GM23338 (cell line): ENCODE results near the gene MARK2. TPM values are rescaled to one million over a fixed set of nuclear protein-coding genes. Genes with fewer than 3 reads are reported as not detected.

ENCODE experiments used
- ATAC-seq: fragments of 200-7000 bp; cut with Tn5 transposase; 3 replicates; pipeline ENCODE4 v1.9.1; 2020
- DNase-seq: peaks from one replicate; pipeline ENCODE4 v3.0.0-alpha.2; 2015; ENCODE audit warnings: low spot score
- H2AFZ ChIP-seq: fragments of 200-600 bp; sonication (generic); 2 replicates; pipeline ENCODE4 v1.8.0; 2016; ENCODE audit warnings: antibody characterized with exemption, mild to moderate bottlenecking, moderate library complexity
- H3F3A ChIP-seq: fragments of 200-600 bp; sonication (generic); replicated peaks from 2 replicates; pipeline ENCODE4 v1.8.0; 2017; ENCODE audit warnings: antibody characterized with exemption, mixed run types, low read depth
- H3K27ac ChIP-seq: fragments of 200-600 bp; sonication (generic); 2 replicates; pipeline ENCODE4 v1.6.1; 2016; ENCODE audit warnings: low read depth
- H3K27me3 ChIP-seq: fragments of 200-600 bp; sonication (generic); 2 replicates; pipeline ENCODE4 v1.8.0; 2016; ENCODE audit warnings: mild to moderate bottlenecking, mixed run types, moderate library complexity; ENCODE audit not compliant: insufficient read depth
- H3K36me3 ChIP-seq: fragments of 200-600 bp; sonication (generic); 2 replicates; pipeline ENCODE4 v1.8.0; 2016; ENCODE audit warnings: mild to moderate bottlenecking; ENCODE audit not compliant: insufficient read depth
- H3K4me1 ChIP-seq: fragments of 200-600 bp; sonication (generic); 2 replicates; pipeline ENCODE4 v1.8.0; 2016; ENCODE audit warnings: mild to moderate bottlenecking, moderate library complexity; ENCODE audit not compliant: insufficient read depth
- H3K4me2 ChIP-seq: fragments of 200-600 bp; sonication (generic); 2 replicates; pipeline ENCODE4 v1.7.1; 2017; ENCODE audit warnings: mixed run types
- H3K4me3 ChIP-seq: fragments of 200-600 bp; sonication (generic); 2 replicates; pipeline ENCODE4 v1.6.1; 2016; ENCODE audit warnings: mixed run types
- H3K79me2 ChIP-seq: fragments of 200-600 bp; sonication (generic); replicated peaks from 2 replicates; pipeline ENCODE4 v1.8.0; 2017; ENCODE audit warnings: mild to moderate bottlenecking; ENCODE audit not compliant: insufficient read depth
- H3K9me2 ChIP-seq: fragments of 200-600 bp; sonication (generic); 2 replicates; pipeline ENCODE4 v1.8.0; 2017; ENCODE audit not compliant: insufficient read depth
- H4K20me1 ChIP-seq: fragments of 200-600 bp; sonication (generic); replicated peaks from 2 replicates; pipeline ENCODE4 v1.8.0; 2017; ENCODE audit warnings: mild to moderate bottlenecking; ENCODE audit not compliant: insufficient read depth
- H3K27ac Mint-ChIP-seq: 2 replicates; pipeline ENCODE4 v1.8.0; 2020; ENCODE audit warnings: inconsistent platforms, mild to moderate bottlenecking, moderate library complexity, mixed read lengths
- H3K27me3 Mint-ChIP-seq: 3 replicates; pipeline ENCODE4 v1.8.0; 2022; ENCODE audit warnings: low read depth, mild to moderate bottlenecking, moderate library complexity, mixed read lengths, inconsistent platforms; ENCODE audit not compliant: insufficient read depth, poor library complexity
- H3K36me3 Mint-ChIP-seq: 3 replicates; pipeline ENCODE4 v1.8.0; 2021; ENCODE audit warnings: low read depth, mild to moderate bottlenecking, inconsistent platforms, moderate library complexity, mixed read lengths
- H3K4me1 Mint-ChIP-seq: 3 replicates; pipeline ENCODE4 v1.8.0; 2020; ENCODE audit warnings: mild to moderate bottlenecking, inconsistent platforms, mixed read lengths
- H3K4me3 Mint-ChIP-seq: 3 replicates; pipeline ENCODE4 v1.8.0; 2021; ENCODE audit warnings: moderate library complexity, mild to moderate bottlenecking, inconsistent platforms, mixed read lengths
- H3K9me3 Mint-ChIP-seq: 3 replicates; pipeline ENCODE4 v1.8.0; 2020; ENCODE audit warnings: moderate library complexity, mild to moderate bottlenecking, inconsistent platforms, mixed read lengths
- CREB1 ChIP-seq: fragments of 250-450 bp; sonication (Bioruptor Pico); IDR thresholded peaks from 2 replicates; pipeline ENCODE4 v1.5.0; 2020; ENCODE audit warnings: low read depth, mild to moderate bottlenecking, moderate library complexity
- EZH2phosphoT487 ChIP-seq: fragments of 200-600 bp; sonication (generic); IDR thresholded peaks from one replicate; pipeline ENCODE4 v1.8.1; 2018; ENCODE audit warnings: antibody characterized with exemption; ENCODE audit not compliant: unreplicated experiment
- NANOG ChIP-seq: IDR thresholded peaks from 2 replicates; pipeline ENCODE4 v1.6.1; 2016; ENCODE audit warnings: antibody characterized with exemption, borderline replicate concordance
- POLR2AphosphoS5 ChIP-seq: IDR thresholded peaks from 2 replicates; pipeline ENCODE4 v1.6.1; 2016; ENCODE audit warnings: antibody characterized with exemption, low read depth
- STAT1 ChIP-seq: IDR thresholded peaks from one replicate; pipeline ENCODE4 v1.6.1; 2016; ENCODE audit warnings: antibody characterized with exemption; ENCODE audit not compliant: unreplicated experiment
- ZNF114 ChIP-seq: fragments of 250-450 bp; sonication (Bioruptor Pico); IDR thresholded peaks from 2 replicates; pipeline ENCODE4 v1.5.0; 2020; ENCODE audit warnings: mild to moderate bottlenecking, moderate library complexity
- ZNF331 ChIP-seq: fragments of 250-450 bp; sonication (Bioruptor Pico); IDR thresholded peaks from 2 replicates; pipeline ENCODE4 v1.5.0; 2020; ENCODE audit warnings: low read depth, mild to moderate bottlenecking, moderate library complexity
- polyA plus RNA-seq: library from polyadenylated mRNA; unstranded; fragments of >200 nt; fragmentation: Nextera tagmentation; extraction: Ambion mirVana; gene quantifications from 2 replicates; pipeline ENCODE4 v1.2.1, GENCODE V29; 2016
- total RNA-seq: library from RNA; depleted of rRNA; stranded (reverse); fragments of >200 nt; shearing (Covaris generic); gene quantifications from 2 replicates; pipeline ENCODE4 v1.2.3, GENCODE V29; 2014
- TF ChIP-seq, protein P1 (sequence below), 2 experiments: fragments of 200-600 bp in 1 of 2; sonication (generic) in 1 of 2; conservative IDR thresholded peaks; 2 replicates each; pipeline versions ENCODE4 v1.5.1 to v1.6.1; 2016 to 2017; ENCODE audit warnings: antibody characterized with exemption in 2 of 2, low read depth in 2 of 2, mild to moderate bottlenecking in 2 of 2, moderate library complexity in 1 of 2

The MARK2 gene
- total and polyA plus RNA-seq, 2 experiments from 2014 or later: 18.7 to 42.6 TPM

- no peaks in the 10 kb centered on the region for H3K27me3 ChIP-seq
- peaks cover 9% of the 10 kb centered on the region; the same call in 2 of the 3 replicates for H3K36me3 Mint-ChIP-seq
- H3K9me2 ChIP-seq: no peaks in the 10 kb centered on the region
- peaks cover 61% of the 10 kb centered on the region for H4K20me1 ChIP-seq
- peaks cover 95% of the 10 kb centered on the region for H3K79me2 ChIP-seq
- no peak overlapping the region for H3K4me3 ChIP-seq
- no peak overlapping the region for H2AFZ ChIP-seq
- H3K27ac ChIP-seq: peak overlapping the region; percentile 77; the same call in 1 of the 2 replicates
- peak overlapping the region; percentile 20; the same call in 2 of the 3 replicates for H3K4me3 Mint-ChIP-seq
- H3K4me1 ChIP-seq: peaks cover 37% of the 10 kb centered on the region
- H3K9me3 Mint-ChIP-seq: no peaks in the 10 kb centered on the region; the same call in 2 of the 3 replicates
- H3K4me1 Mint-ChIP-seq: peaks cover 67% of the 10 kb centered on the region
- ATAC-seq: no peak
- H3K4me2 ChIP-seq: peak overlapping the region; percentile 71
- TF ChIP-seq CREB1 (CRISPR knock-in tag): no peak
- TF ChIP-seq POLR2AphosphoS5: no peak
- TF ChIP-seq, protein P1, sequence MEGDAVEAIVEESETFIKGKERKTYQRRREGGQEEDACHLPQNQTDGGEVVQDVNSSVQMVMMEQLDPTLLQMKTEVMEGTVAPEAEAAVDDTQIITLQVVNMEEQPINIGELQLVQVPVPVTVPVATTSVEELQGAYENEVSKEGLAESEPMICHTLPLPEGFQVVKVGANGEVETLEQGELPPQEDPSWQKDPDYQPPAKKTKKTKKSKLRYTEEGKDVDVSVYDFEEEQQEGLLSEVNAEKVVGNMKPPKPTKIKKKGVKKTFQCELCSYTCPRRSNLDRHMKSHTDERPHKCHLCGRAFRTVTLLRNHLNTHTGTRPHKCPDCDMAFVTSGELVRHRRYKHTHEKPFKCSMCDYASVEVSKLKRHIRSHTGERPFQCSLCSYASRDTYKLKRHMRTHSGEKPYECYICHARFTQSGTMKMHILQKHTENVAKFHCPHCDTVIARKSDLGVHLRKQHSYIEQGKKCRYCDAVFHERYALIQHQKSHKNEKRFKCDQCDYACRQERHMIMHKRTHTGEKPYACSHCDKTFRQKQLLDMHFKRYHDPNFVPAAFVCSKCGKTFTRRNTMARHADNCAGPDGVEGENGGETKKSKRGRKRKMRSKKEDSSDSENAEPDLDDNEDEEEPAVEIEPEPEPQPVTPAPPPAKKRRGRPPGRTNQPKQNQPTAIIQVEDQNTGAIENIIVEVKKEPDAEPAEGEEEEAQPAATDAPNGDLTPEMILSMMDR (conservative IDR thresholded peaks at IDR 0.05; ENCODE audit: low read depth in 2 of 2): no peak
- TF ChIP-seq EZH2phosphoT487: no peak
- no peak for TF ChIP-seq ZNF114 (CRISPR knock-in tag)
- TF ChIP-seq ZNF331 (CRISPR knock-in tag): no peak
- TF ChIP-seq NANOG: no peak
- H3K27ac Mint-ChIP-seq: peak overlapping the region; percentile 60
- DNase-seq: no peak
- peaks cover 16% of the 10 kb centered on the region for H3F3A ChIP-seq
- H3K27me3 Mint-ChIP-seq: peaks cover 8% of the 10 kb centered on the region
- H3K36me3 ChIP-seq: no peaks in the 10 kb centered on the region
Measured at GRCh38 chr11:63879598-63880402, 40.9 kb downstream of the MARK2 start.

- Histone ChIP-seq H2AFZ (no peak overlapping the region), H3K27ac (no peak overlapping the region), H3K9me2 (no peaks in the 10 kb centered on the region), H3F3A (peaks cover 16% of the 10 kb centered on the region), H3K27me3 (no peaks in the 10 kb centered on the region), H4K20me1 (peaks cover 61% of the 10 kb centered on the region), H3K4me3 (no peak overlapping the region), H3K4me1 (peaks cover 37% of the 10 kb centered on the region), H3K36me3 (no peaks in the 10 kb centered on the region), H3K79me2 (peaks cover 95% of the 10 kb centered on the region), H3K4me2 (peak overlapping the region; percentile 71; the same call in 1 of the 2 replicates)
- no peaks in the 10 kb centered on the region; the same call in 2 of the 3 replicates for H3K9me3 Mint-ChIP-seq
- H3K36me3 Mint-ChIP-seq: peaks cover 10% of the 10 kb centered on the region; the same call in 2 of the 3 replicates
- TF ChIP-seq STAT1: no peak
- TF ChIP-seq, protein P1 (conservative IDR thresholded peaks at IDR 0.05; ENCODE audit: low read depth in 2 of 2): no peak
- no peak overlapping the region; the same call in 1 of the 3 replicates for H3K4me3 Mint-ChIP-seq
- peaks cover 66% of the 10 kb centered on the region for H3K4me1 Mint-ChIP-seq
- H3K27me3 Mint-ChIP-seq: peaks cover 8% of the 10 kb centered on the region
- H3K27ac Mint-ChIP-seq: peak overlapping the region; percentile 60; the same call in 1 of the 2 replicates
- DNase-seq (no peak), ATAC-seq (peak; percentile 14)
Measured at GRCh38 chr11:63880403-63880790, 41.5 kb downstream of the MARK2 start.
